GM06990 (cell line): ENCODE data around the gene TBX20.

Experiments used
- DNase-seq: peaks from one replicate; pipeline ENCODE4 v3.0.0-alpha.2; 2011; ENCODE audit not compliant: insufficient read length; ENCODE audit errors: extremely low read depth
- H3K27me3 ChIP-seq: replicated peaks from 2 replicates; pipeline ENCODE4 v1.6.0; 2011; ENCODE audit warnings: low read length; ENCODE audit not compliant: control insufficient read depth, insufficient read depth
- H3K36me3 ChIP-seq: 2 replicates; pipeline ENCODE4 v1.5.1; 2011; ENCODE audit warnings: low read length; ENCODE audit not compliant: control insufficient read depth, insufficient read depth
- H3K4me3 ChIP-seq: replicated peaks from 2 replicates; pipeline ENCODE4 v1.5.1; 2011; ENCODE audit warnings: low read depth, mild to moderate bottlenecking, control low read depth, low read length
- CTCF ChIP-seq: IDR thresholded peaks from 2 replicates; pipeline ENCODE4 v1.5.1; 2011; ENCODE audit warnings: low read length, control low read depth, mild to moderate bottlenecking, inconsistent platforms; ENCODE audit not compliant: insufficient read depth, poor library complexity, severe bottlenecking

The TBX20 gene

GRCh38 chr7:35280902-35281301 is 27.0 kb upstream of the TBX20 start:
- no peaks in the 10 kb centered on the region for H3K36me3 ChIP-seq
- H3K27me3 ChIP-seq = no peaks in the 10 kb centered on the region; the same call in 1 of the 2 replicates
- TF ChIP-seq CTCF = no peak
- H3K4me3 ChIP-seq = no peak overlapping the region
- no peak for DNase-seq

DNA sequence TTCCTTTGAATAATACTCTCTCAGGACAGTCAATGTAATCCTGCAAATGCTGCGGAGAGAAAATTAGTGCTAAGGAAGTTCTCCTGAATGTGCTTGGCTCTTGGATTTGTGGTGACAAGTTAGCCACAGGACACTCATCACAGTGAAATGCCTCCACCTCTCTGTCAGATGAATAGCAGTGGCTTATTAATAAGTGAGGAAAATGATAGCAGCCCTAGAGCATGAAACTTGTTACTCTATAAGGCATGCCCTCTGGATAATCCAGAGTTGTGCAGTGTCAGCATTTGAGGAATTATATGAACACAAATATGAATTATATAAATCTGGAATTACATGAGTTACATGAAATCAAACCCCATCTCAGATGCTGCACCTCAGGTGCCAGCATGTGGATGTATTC is 23.5 kb upstream of the TBX20 start:
- Histone ChIP-seq H3K27me3 (no peaks in the 10 kb centered on the region; the same call in 1 of the 2 replicates), H3K36me3 (no peaks in the 10 kb centered on the region)

DNA sequence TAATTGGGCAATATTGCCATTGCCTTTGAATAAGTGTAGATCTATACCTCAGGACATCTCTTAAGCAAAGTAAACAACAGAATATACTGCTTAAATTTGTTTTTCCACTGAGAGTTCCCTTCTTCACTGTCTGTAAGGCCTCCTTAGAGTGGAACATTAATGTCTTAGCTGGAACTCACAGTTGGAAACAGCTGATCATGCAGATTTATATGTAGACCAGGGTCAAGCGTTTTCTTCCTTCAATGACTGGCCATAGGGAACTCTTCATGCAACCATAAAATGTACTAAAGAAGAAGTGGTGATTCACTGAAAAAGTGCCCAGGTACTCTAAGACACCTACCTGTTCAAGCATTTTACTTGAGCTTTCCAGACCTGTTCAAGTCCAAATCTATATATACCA is 18.3 kb upstream of the TBX20 start:
- no peaks in the 10 kb centered on the region for H3K36me3 ChIP-seq
- TF ChIP-seq CTCF = no peak

More for the DNA sequence above, 23.5 kb upstream of the TBX20 start:
- no peak for DNase-seq
- no peak for TF ChIP-seq CTCF
- no peak overlapping the region for H3K4me3 ChIP-seq

DNA sequence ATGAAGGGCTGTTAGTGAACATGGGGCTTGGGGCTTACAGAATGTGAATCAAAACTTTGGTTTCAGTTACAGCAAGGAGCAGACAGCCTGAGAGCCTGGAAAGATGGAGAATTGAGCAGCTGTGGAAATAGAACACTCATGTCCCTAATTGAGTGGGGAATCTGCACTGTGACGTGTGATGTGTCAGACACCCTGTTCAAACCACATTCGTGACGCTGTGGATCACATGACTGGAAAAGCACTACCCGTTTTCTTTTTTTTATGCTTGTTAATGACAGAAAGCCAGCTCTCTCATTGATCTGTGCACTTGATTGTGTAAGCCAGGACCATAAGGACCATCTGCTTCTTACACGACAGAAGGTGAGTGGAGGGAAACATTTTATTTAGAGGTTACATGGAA is 15.1 kb upstream of the TBX20 start:
- Histone ChIP-seq H3K4me3 (no peak overlapping the region), H3K36me3 (no peaks in the 10 kb centered on the region), H3K27me3 (no peaks in the 10 kb centered on the region; the same call in 1 of the 2 replicates)
- no peak for DNase-seq
- no peak for TF ChIP-seq CTCF

More for the DNA sequence above, 18.3 kb upstream of the TBX20 start:
- DNase-seq = no peak
- H3K27me3 ChIP-seq = no peaks in the 10 kb centered on the region
- H3K4me3 ChIP-seq = no peak overlapping the region

GRCh38 chr7:35267411-35267810 is 13.5 kb upstream of the TBX20 start:
- H3K36me3 ChIP-seq = no peaks in the 10 kb centered on the region
- H3K27me3 ChIP-seq = no peaks in the 10 kb centered on the region; the same call in 1 of the 2 replicates
- no peak overlapping the region for H3K4me3 ChIP-seq
- no peak for DNase-seq
- no peak for TF ChIP-seq CTCF

GRCh38 chr7:35263396-35263795 is 9.5 kb upstream of the TBX20 start:
- Histone ChIP-seq H3K27me3 (peaks cover 7% of the 10 kb centered on the region), H3K4me3 (no peak overlapping the region), H3K36me3 (no peaks in the 10 kb centered on the region)
- DNase-seq = no peak
- no peak for TF ChIP-seq CTCF
